BLaER1 (cell line): ENCODE results near the gene EIPR1.

Experiments
- H3K27ac ChIP-seq: shearing (Covaris generic); formaldehyde crosslinking; 2 replicates; pipeline ENCODE4 v1.8.1; 2022
- H3K27me3 ChIP-seq: shearing (Covaris generic); formaldehyde crosslinking; 2 replicates; pipeline ENCODE4 v1.8.1; 2022
- H3K36me3 ChIP-seq: shearing (Covaris generic); formaldehyde crosslinking; 2 replicates; pipeline ENCODE4 v1.8.1; 2022
- H3K4me1 ChIP-seq: shearing (Covaris generic); formaldehyde crosslinking; 2 replicates; pipeline ENCODE4 v1.8.1; 2022
- H3K4me2 ChIP-seq: shearing (Covaris generic); formaldehyde crosslinking; 2 replicates; pipeline ENCODE4 v1.8.1; 2022
- H3K4me3 ChIP-seq: shearing (Covaris generic); formaldehyde crosslinking; 2 replicates; pipeline ENCODE4 v1.8.1; 2022
- H3K9ac ChIP-seq: shearing (Covaris generic); formaldehyde crosslinking; 2 replicates; pipeline ENCODE4 v1.8.1; 2022
- H3K9me3 ChIP-seq: shearing (Covaris generic); formaldehyde crosslinking; 2 replicates; pipeline ENCODE4 v1.8.1; 2022
- H4K20me1 ChIP-seq: shearing (Covaris generic); formaldehyde crosslinking; 2 replicates; pipeline ENCODE4 v1.8.1; 2022
- Cebpa-rat ChIP-seq: shearing (Covaris generic); IDR thresholded peaks from 2 replicates; pipeline ENCODE4 v1.8.1; 2022

The EIPR1 gene

GRCh38 chr2:3312576-3313345, 64.9 kb downstream of the EIPR1 start:
- no peak overlapping the region for H3K4me3 ChIP-seq
- peaks cover 20% of the 10 kb centered on the region for H3K36me3 ChIP-seq
- TF ChIP-seq Cebpa-rat = no peak
- no peak overlapping the region for H3K4me2 ChIP-seq
- H3K27ac ChIP-seq = no peak overlapping the region
- H3K27me3 ChIP-seq = no peaks in the 10 kb centered on the region
- H3K9me3 ChIP-seq = peaks cover 6% of the 10 kb centered on the region; the same call in 1 of the 2 replicates
- H3K4me1 ChIP-seq = no peaks in the 10 kb centered on the region
- 0 out of 2 replicates have a peak, but pooled peaks cover 10% of the 10 kb centered on the region for H4K20me1 ChIP-seq
- H3K9ac ChIP-seq = no peak overlapping the region

- Histone ChIP-seq H3K27me3 (no peaks in the 10 kb centered on the region), H3K9ac (no peak overlapping the region), H3K27ac (no peak overlapping the region), H3K36me3 (peaks cover 14% of the 10 kb centered on the region), H3K4me3 (no peak overlapping the region), H4K20me1 (0 out of 2 replicates have a peak, but pooled peaks cover 10% of the 10 kb centered on the region), H3K4me2 (no peak overlapping the region), H3K4me1 (no peaks in the 10 kb centered on the region), H3K9me3 (peaks cover 6% of the 10 kb centered on the region; the same call in 1 of the 2 replicates)
- no peak for TF ChIP-seq Cebpa-rat
Observed at GRCh38 chr2:3311601-3312000, 66.0 kb downstream of the EIPR1 start.

GRCh38 chr2:3309496-3310355, 67.9 kb downstream of the EIPR1 start:
- Histone ChIP-seq H3K36me3 (peaks cover 14% of the 10 kb centered on the region), H3K9me3 (peaks cover 6% of the 10 kb centered on the region; the same call in 1 of the 2 replicates), H3K4me1 (no peaks in the 10 kb centered on the region), H3K27me3 (no peaks in the 10 kb centered on the region), H4K20me1 (0 out of 2 replicates have a peak, but pooled peaks cover 10% of the 10 kb centered on the region), H3K9ac (no peak overlapping the region), H3K4me3 (no peak overlapping the region), H3K4me2 (no peak overlapping the region), H3K27ac (no peak overlapping the region)
- TF ChIP-seq Cebpa-rat = no peak

- Histone ChIP-seq H3K4me2 (no peak overlapping the region), H3K9me3 (peaks cover 6% of the 10 kb centered on the region; the same call in 1 of the 2 replicates), H3K9ac (no peak overlapping the region), H3K36me3 (peaks cover 9% of the 10 kb centered on the region), H3K4me3 (no peak overlapping the region), H4K20me1 (0 out of 2 replicates have a peak, but pooled peaks cover 1% of the 10 kb centered on the region), H3K27me3 (no peaks in the 10 kb centered on the region), H3K27ac (no peak overlapping the region), H3K4me1 (peaks cover 12% of the 10 kb centered on the region)
- TF ChIP-seq Cebpa-rat = no peak
Observed at GRCh38 chr2:3307901-3308300, 69.7 kb downstream of the EIPR1 start.

GRCh38 chr2:3307236-3307635, 70.4 kb downstream of the EIPR1 start:
- TF ChIP-seq Cebpa-rat = no peak
- H3K9me3 ChIP-seq = peaks cover 6% of the 10 kb centered on the region; the same call in 1 of the 2 replicates
- no peak overlapping the region for H3K9ac ChIP-seq
- peaks cover 12% of the 10 kb centered on the region for H3K36me3 ChIP-seq
- H3K27ac ChIP-seq = no peak overlapping the region
- peaks cover 19% of the 10 kb centered on the region for H3K4me1 ChIP-seq
- no peaks in the 10 kb centered on the region for H3K27me3 ChIP-seq
- no peaks in the 10 kb centered on the region for H4K20me1 ChIP-seq
- no peak overlapping the region for H3K4me2 ChIP-seq
- no peak overlapping the region for H3K4me3 ChIP-seq

GRCh38 chr2:3305952-3306351, 71.7 kb downstream of the EIPR1 start:
- H3K9ac ChIP-seq = no peak overlapping the region
- H3K9me3 ChIP-seq = peaks cover 6% of the 10 kb centered on the region; the same call in 1 of the 2 replicates
- no peak overlapping the region for H3K4me3 ChIP-seq
- peaks cover 19% of the 10 kb centered on the region for H3K4me1 ChIP-seq
- no peaks in the 10 kb centered on the region for H4K20me1 ChIP-seq
- no peak overlapping the region for H3K4me2 ChIP-seq
- H3K27me3 ChIP-seq = no peaks in the 10 kb centered on the region
- no peak for TF ChIP-seq Cebpa-rat
- H3K27ac ChIP-seq = no peak overlapping the region
- H3K36me3 ChIP-seq = peaks cover 24% of the 10 kb centered on the region

- H3K9me3 ChIP-seq = peaks cover 6% of the 10 kb centered on the region; the same call in 1 of the 2 replicates
- H3K36me3 ChIP-seq = peaks cover 29% of the 10 kb centered on the region
- no peak overlapping the region for H3K4me3 ChIP-seq
- no peak overlapping the region for H3K9ac ChIP-seq
- no peak for TF ChIP-seq Cebpa-rat
- H3K4me2 ChIP-seq = no peak overlapping the region
- H3K27me3 ChIP-seq = no peaks in the 10 kb centered on the region
- H3K4me1 ChIP-seq = peaks cover 19% of the 10 kb centered on the region
- no peak overlapping the region for H3K27ac ChIP-seq
- no peaks in the 10 kb centered on the region for H4K20me1 ChIP-seq
Observed at GRCh38 chr2:3305431-3305830, 72.2 kb downstream of the EIPR1 start.

GRCh38 chr2:3303583-3304406, 73.8 kb downstream of the EIPR1 start:
- Histone ChIP-seq H3K36me3 (peaks cover 38% of the 10 kb centered on the region), H4K20me1 (no peaks in the 10 kb centered on the region), H3K9ac (peak overlapping the region; percentile 76), H3K27ac (peak overlapping the region; percentile 87), H3K4me3 (peak overlapping the region; percentile 61), H3K9me3 (peaks cover 8% of the 10 kb centered on the region), H3K4me1 (peaks cover 23% of the 10 kb centered on the region), H3K27me3 (no peaks in the 10 kb centered on the region), H3K4me2 (peak overlapping the region; percentile 94)
- no peak for TF ChIP-seq Cebpa-rat
